Keratinocyte (primary cell): ENCODE measurements around the gene PTPN14. TPM values are rescaled to one million over a fixed set of nuclear protein-coding genes. Genes with fewer than 3 reads are reported as not detected.
A peak's percentile ranks its signal among the peaks of the same experiment; 100 is the strongest.

Experiments
- DNase-seq: peaks from one replicate; pipeline ENCODE4 v3.0.0-alpha.2; 2011; ENCODE audit warnings: low read depth, missing footprints, low spot score
- FAIRE-seq: peaks from 2 replicates; lab custom pipeline; 2011; peaks lifted over from hg19 to GRCh38; lab: Jason Lieb, UNC
- H2AFZ ChIP-seq: 2 replicates; pipeline ENCODE4 v1.6.0; 2012; ENCODE audit warnings: low read length, control low read depth, inconsistent platforms; ENCODE audit not compliant: control insufficient read depth
- H3K27ac ChIP-seq: 2 replicates; pipeline ENCODE4 v1.5.1; 2011; ENCODE audit warnings: low read length; ENCODE audit not compliant: control insufficient read depth, insufficient read depth
- H3K27me3 ChIP-seq: 3 replicates; pipeline ENCODE4 v1.6.0; 2011; ENCODE audit warnings: low read length; ENCODE audit not compliant: control insufficient read depth, insufficient read depth; ENCODE audit errors: extremely low read depth
- H3K36me3 ChIP-seq, 2 experiments: 2 replicates in 1 of 2; 3 replicates in 1 of 2; pipeline ENCODE4 v1.5.1; 2011; ENCODE audit warnings: low read length in 2 of 2, mild to moderate bottlenecking in 1 of 2; ENCODE audit not compliant: control insufficient read depth in 2 of 2, insufficient read depth in 2 of 2; ENCODE audit errors: extremely low read depth in 1 of 2
- H3K4me1 ChIP-seq: 3 replicates; pipeline ENCODE4 v1.5.1; 2011; ENCODE audit warnings: low read length; ENCODE audit not compliant: control insufficient read depth, insufficient read depth; ENCODE audit errors: extremely low read depth
- H3K4me2 ChIP-seq: 3 replicates; pipeline ENCODE4 v1.6.0; 2011; ENCODE audit warnings: low read depth, low read length; ENCODE audit not compliant: control insufficient read depth, insufficient read depth; ENCODE audit errors: extremely low read depth
- H3K4me3 ChIP-seq, 3 experiments: fragments of 200-600 bp in 1 of 3; sonication (generic) in 1 of 3; 2 replicates in 2 of 3; 3 replicates in 1 of 3; pipeline ENCODE4 v1.5.1; 2011 to 2016; ENCODE audit warnings: low read length in 3 of 3, mild to moderate bottlenecking in 3 of 3, control low read depth in 2 of 3, inconsistent platforms in 1 of 3, low read depth in 1 of 3, mixed read lengths in 1 of 3, mixed run types in 1 of 3, moderate library complexity in 1 of 3; ENCODE audit not compliant: control insufficient read depth in 2 of 3, insufficient read depth in 2 of 3; ENCODE audit errors: extremely low read depth in 1 of 3
- H3K79me2 ChIP-seq: 2 replicates; pipeline ENCODE4 v1.6.0; 2012; ENCODE audit warnings: low read length; ENCODE audit not compliant: control insufficient read depth, insufficient read depth
- H3K9ac ChIP-seq: 3 replicates; pipeline ENCODE4 v1.6.0; 2011; ENCODE audit warnings: low read length; ENCODE audit not compliant: control insufficient read depth, insufficient read depth; ENCODE audit errors: extremely low read depth
- H3K9me1 ChIP-seq: 3 replicates; pipeline ENCODE4 v1.6.0; 2011; ENCODE audit warnings: low read length; ENCODE audit not compliant: control insufficient read depth, insufficient read depth; ENCODE audit errors: extremely low read depth
- H3K9me3 ChIP-seq: 2 replicates; pipeline ENCODE4 v1.5.1; 2012; ENCODE audit warnings: low read depth, low read length; ENCODE audit not compliant: control insufficient read depth
- H4K20me1 ChIP-seq: 3 replicates; pipeline ENCODE4 v1.6.0; 2011; ENCODE audit warnings: low read length; ENCODE audit not compliant: control insufficient read depth, insufficient read depth; ENCODE audit errors: extremely low read depth
- EZH2 ChIP-seq: IDR thresholded peaks from one replicate; pipeline ENCODE4 v1.6.1; 2012; ENCODE audit warnings: inconsistent platforms, mild to moderate bottlenecking, low read length, moderate library complexity
- dilution Hi-C: fragments of 300-500 bp; cut with MboI; formaldehyde crosslinking; loops from one replicate; pipeline ENCODE4 v1.7.0; 2020; ENCODE audit warnings: low sequenced_read_pairs; ENCODE audit not compliant: extremely low pct_ligation_motif_present
- polyA plus RNA-seq, 5 experiments: library from polyadenylated mRNA; depleted of rRNA in 3 of 5; stranded (reverse) in 3 of 5; stranded (forward) in 1 of 5; unstranded in 1 of 5; fragments of >200 nt; gene quantifications; 1 replicate in 1 of 5; 2 replicates in 3 of 5; 3 replicates in 1 of 5; pipeline versions ENCODE4 v1.2.1 to v1.2.3, GENCODE V29; 2011 to 2012; ENCODE audit warnings: missing spikeins in 2 of 5, low read depth in 1 of 5, low replicate concordance in 1 of 5
- TF ChIP-seq, protein P1 (sequence below), 3 experiments: IDR thresholded peaks in 1 of 3; conservative IDR thresholded peaks in 1 of 3; optimal IDR thresholded peaks in 1 of 3; 2 replicates in 2 of 3; 3 replicates in 1 of 3; pipeline versions ENCODE3 to v1.5.1; 2011; ENCODE audit warnings: low read length in 3 of 3, mild to moderate bottlenecking in 3 of 3, moderate library complexity in 2 of 3, control low read depth in 1 of 3, inconsistent platforms in 1 of 3; ENCODE audit not compliant: insufficient read depth in 2 of 3; ENCODE audit errors: extremely low read depth in 1 of 3

PTPN14 gene
- polyA plus RNA-seq, 1 donor (not counting 4 experiments of a cell fraction or from before 2014, with no cell fraction given): 29.9 TPM

GRCh38 chr1:214541693-214542092 is 9.7 kb downstream of the PTPN14 start:
- Histone ChIP-seq H3K27ac (no peak overlapping the region), H2AFZ (no peak overlapping the region), H3K9me1 (peaks cover 15% of the 10 kb centered on the region), H3K27me3 (no peaks in the 10 kb centered on the region), H3K36me3 (peaks cover 15 to 23% of the 10 kb centered on the region in 2 experiments), H3K9me3 (no peaks in the 10 kb centered on the region), H3K79me2 (peaks cover 100% of the 10 kb centered on the region), H3K9ac (no peak overlapping the region), H3K4me1 (peaks cover 63% of the 10 kb centered on the region), H3K4me3 (no peak overlapping the region), H4K20me1 (peaks cover 25% of the 10 kb centered on the region), H3K4me2 (no peak overlapping the region)
- TF ChIP-seq, protein P1, sequence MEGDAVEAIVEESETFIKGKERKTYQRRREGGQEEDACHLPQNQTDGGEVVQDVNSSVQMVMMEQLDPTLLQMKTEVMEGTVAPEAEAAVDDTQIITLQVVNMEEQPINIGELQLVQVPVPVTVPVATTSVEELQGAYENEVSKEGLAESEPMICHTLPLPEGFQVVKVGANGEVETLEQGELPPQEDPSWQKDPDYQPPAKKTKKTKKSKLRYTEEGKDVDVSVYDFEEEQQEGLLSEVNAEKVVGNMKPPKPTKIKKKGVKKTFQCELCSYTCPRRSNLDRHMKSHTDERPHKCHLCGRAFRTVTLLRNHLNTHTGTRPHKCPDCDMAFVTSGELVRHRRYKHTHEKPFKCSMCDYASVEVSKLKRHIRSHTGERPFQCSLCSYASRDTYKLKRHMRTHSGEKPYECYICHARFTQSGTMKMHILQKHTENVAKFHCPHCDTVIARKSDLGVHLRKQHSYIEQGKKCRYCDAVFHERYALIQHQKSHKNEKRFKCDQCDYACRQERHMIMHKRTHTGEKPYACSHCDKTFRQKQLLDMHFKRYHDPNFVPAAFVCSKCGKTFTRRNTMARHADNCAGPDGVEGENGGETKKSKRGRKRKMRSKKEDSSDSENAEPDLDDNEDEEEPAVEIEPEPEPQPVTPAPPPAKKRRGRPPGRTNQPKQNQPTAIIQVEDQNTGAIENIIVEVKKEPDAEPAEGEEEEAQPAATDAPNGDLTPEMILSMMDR (optimal IDR thresholded peaks at IDR 0.05 in 1 of 3, IDR thresholded peaks at IDR 0.05 in 1 of 3, conservative IDR thresholded peaks at IDR 0.05 in 1 of 3; ENCODE audit: extremely low read depth in 1 of 3, insufficient read depth in 2 of 3, low read length in 3 of 3): no peak
- TF ChIP-seq EZH2: no peak
- no peak for FAIRE-seq
- DNase-seq: no peak
- dilution Hi-C loops: no loop called here

DNA sequence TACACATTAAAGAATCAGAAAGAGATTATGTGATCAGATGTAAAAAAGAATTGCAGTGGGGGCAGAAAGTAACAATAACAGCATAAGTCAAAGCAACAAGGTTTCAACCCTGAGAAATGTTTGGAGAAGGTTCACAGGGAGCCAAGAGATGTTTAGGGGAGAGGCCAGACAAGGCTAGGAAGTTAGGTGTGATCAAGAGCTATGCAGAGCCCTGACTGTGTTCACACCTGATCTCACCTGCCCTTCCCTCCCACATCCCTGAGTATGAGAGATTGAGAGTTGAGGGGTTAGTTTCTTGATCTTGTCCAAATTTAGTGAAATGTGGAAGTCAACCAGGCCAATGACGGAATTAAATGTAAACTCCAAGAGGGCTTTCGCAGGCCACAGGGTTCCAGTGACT is 10.2 kb downstream of the PTPN14 start:
- Histone ChIP-seq H3K9me3 (no peaks in the 10 kb centered on the region), H3K9ac (no peak overlapping the region), H3K27me3 (no peaks in the 10 kb centered on the region), H4K20me1 (peaks cover 25% of the 10 kb centered on the region), H3K4me3 (no peak overlapping the region), H2AFZ (no peak overlapping the region), H3K27ac (no peak overlapping the region), H3K79me2 (peaks cover 100% of the 10 kb centered on the region), H3K9me1 (peaks cover 13% of the 10 kb centered on the region), H3K4me1 (peaks cover 58% of the 10 kb centered on the region), H3K36me3 (peaks cover 15 to 19% of the 10 kb centered on the region in 2 experiments), H3K4me2 (peak overlapping the region; percentile 3)
- dilution Hi-C loops: no loop called here
- FAIRE-seq (peak; percentile 17), DNase-seq (no peak)
- TF ChIP-seq, protein P1 (optimal IDR thresholded peaks at IDR 0.05 in 1 of 3, IDR thresholded peaks at IDR 0.05 in 1 of 3, conservative IDR thresholded peaks at IDR 0.05 in 1 of 3; ENCODE audit: extremely low read depth in 1 of 3, insufficient read depth in 2 of 3, low read length in 3 of 3): no peak
- no peak for TF ChIP-seq EZH2
